ENCODE measurements around the gene MBD5.

DNA sequence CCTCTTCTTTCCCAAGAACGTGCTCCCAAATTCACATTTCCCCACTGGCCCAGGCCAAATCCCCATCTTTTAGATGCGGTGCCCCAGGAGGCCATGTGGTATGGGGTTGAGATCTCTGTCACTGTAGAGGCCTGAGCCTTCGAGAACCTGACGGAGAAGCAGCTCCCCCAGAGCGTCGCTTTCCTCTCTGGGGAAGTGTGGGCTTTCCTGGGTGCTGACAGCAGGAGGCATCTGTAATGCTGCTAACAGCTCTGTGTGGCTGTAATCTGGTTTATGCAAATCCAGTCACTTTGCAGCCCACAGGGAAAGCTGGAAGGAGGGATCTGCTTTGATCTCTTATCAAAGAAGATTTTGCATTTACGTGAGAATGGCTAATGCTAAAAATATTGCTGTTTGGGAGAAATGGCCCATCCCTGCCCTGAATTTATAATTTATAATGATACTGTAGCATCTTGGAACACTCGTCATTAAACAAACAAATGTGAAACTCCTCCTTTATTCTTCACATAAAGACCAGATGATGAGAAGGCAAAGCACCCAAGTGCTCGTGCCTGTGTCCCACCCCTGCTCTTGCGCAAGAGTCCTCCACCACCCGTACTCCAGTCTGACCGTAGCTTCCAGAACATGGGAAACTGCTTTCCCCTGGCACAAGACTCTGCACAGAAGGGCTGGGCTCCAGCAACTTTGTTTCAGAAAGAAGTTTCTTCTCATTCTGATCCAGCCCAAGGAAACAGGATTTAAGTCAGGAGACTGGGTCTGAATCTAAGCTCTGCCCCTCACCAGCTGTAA is 513.7 kb downstream of the MBD5 start:
- TF ChIP-seq CTCF (IDR thresholded peaks at IDR 0.05): no peak
- no peak for TF ChIP-seq EP300 (IDR thresholded peaks at IDR 0.05)
- TF ChIP-seq POLR2A (IDR thresholded peaks at IDR 0.05): no peak
- no peak for TF ChIP-seq POLR2AphosphoS5 (IDR thresholded peaks at IDR 0.05)
